ENCODE results near the gene TMEM117.
A peak's percentile ranks its signal among the peaks of the same experiment; 100 is the strongest.
"Not testable (repeated sequence)": the region's sequence is repeated elsewhere in the genome, so short reads cannot be mapped to it uniquely, and the experiment has no call there.

The TMEM117 gene

GRCh38 chr12:43858096-43858495 is 22.2 kb downstream of the TMEM117 start:
- Mint-ChIP-seq H3K27me3 (no peaks in the 10 kb centered on the region), H3K4me1 (peaks cover 0 to 2% of the 10 kb centered on the region in 2 donors), H3K9me3 (no peaks in the 10 kb centered on the region), H3K36me3 (no peaks in the 10 kb centered on the region), H3K4me3 (no peak overlapping the region), H3K27ac (no peak overlapping the region)
- DNase-seq (no peak), ATAC-seq (replicated peaks) (no peak)

- H3K27ac Mint-ChIP-seq, result no peak overlapping the region
- DNase-seq, result no peak
- peaks cover 0 to 2% of the 10 kb centered on the region in 2 donors for H3K4me1 Mint-ChIP-seq
- no peak for ATAC-seq (replicated peaks)
- no peaks in the 10 kb centered on the region for H3K9me3 Mint-ChIP-seq
- H3K36me3 Mint-ChIP-seq, result no peaks in the 10 kb centered on the region
- H3K27me3 Mint-ChIP-seq, result no peaks in the 10 kb centered on the region
- H3K4me3 Mint-ChIP-seq, result no peak overlapping the region
Measured at GRCh38 chr12:43858991-43859390, 23.1 kb downstream of the TMEM117 start.

- DNase-seq, result no peak
- no peaks in the 10 kb centered on the region for H3K36me3 Mint-ChIP-seq
- H3K4me1 Mint-ChIP-seq, result peaks cover 0 to 2% of the 10 kb centered on the region in 2 donors
- H3K9me3 Mint-ChIP-seq, result no peaks in the 10 kb centered on the region
- no peak overlapping the region for H3K4me3 Mint-ChIP-seq
- no peaks in the 10 kb centered on the region for H3K27me3 Mint-ChIP-seq
- no peak overlapping the region for H3K27ac Mint-ChIP-seq
- ATAC-seq (replicated peaks), result no peak
Measured at GRCh38 chr12:43861015-43861839, 25.3 kb downstream of the TMEM117 start.

GRCh38 chr12:43861840-43862150 is 25.9 kb downstream of the TMEM117 start:
- H3K36me3 Mint-ChIP-seq, result no peaks in the 10 kb centered on the region
- ATAC-seq (replicated peaks) (no peak), DNase-seq (no peak)
- no peaks in the 10 kb centered on the region for H3K27me3 Mint-ChIP-seq
- H3K9me3 Mint-ChIP-seq, result no peaks in the 10 kb centered on the region
- H3K27ac Mint-ChIP-seq, result no peak overlapping the region
- peaks cover 0 to 2% of the 10 kb centered on the region in 2 donors for H3K4me1 Mint-ChIP-seq
- H3K4me3 Mint-ChIP-seq, result no peak overlapping the region

GRCh38 chr12:43863770-43864366 is 28.0 kb downstream of the TMEM117 start:
- H3K27ac Mint-ChIP-seq, result no peak overlapping the region
- H3K9me3 Mint-ChIP-seq, result no peaks in the 10 kb centered on the region
- no peak overlapping the region for H3K4me3 Mint-ChIP-seq
- ATAC-seq (replicated peaks) (no peak), DNase-seq (no peak)
- peaks cover 0 to 2% of the 10 kb centered on the region in 2 donors for H3K4me1 Mint-ChIP-seq
- no peaks in the 10 kb centered on the region for H3K27me3 Mint-ChIP-seq
- no peaks in the 10 kb centered on the region for H3K36me3 Mint-ChIP-seq

- ATAC-seq (replicated peaks); H3K4me3 Mint-ChIP-seq: not testable (repeated sequence)
Measured at GRCh38 chr12:43864557-43864956, 28.7 kb downstream of the TMEM117 start.

GRCh38 chr12:43869184-43869583 is 33.3 kb downstream of the TMEM117 start:
- Mint-ChIP-seq H3K27me3 (no peaks in the 10 kb centered on the region), H3K4me3 (no peak overlapping the region), H3K4me1 (peaks cover 0 to 10% of the 10 kb centered on the region in 2 donors), H3K9me3 (no peaks in the 10 kb centered on the region), H3K27ac (no peak overlapping the region), H3K36me3 (no peaks in the 10 kb centered on the region)
- DNase-seq, result no peak
- no peak for ATAC-seq (replicated peaks)

More at GRCh38 chr12:43864557-43864956, 28.7 kb downstream of the TMEM117 start:
- H3K27me3 Mint-ChIP-seq, H3K27ac Mint-ChIP-seq, DNase-seq, H3K4me1 Mint-ChIP-seq, H3K9me3 Mint-ChIP-seq, H3K36me3 Mint-ChIP-seq: not testable (repeated sequence)

GRCh38 chr12:43869765-43870164 is 33.9 kb downstream of the TMEM117 start:
- peak overlapping the region; percentile 37 for H3K27ac Mint-ChIP-seq
- H3K36me3 Mint-ChIP-seq; H3K27me3 Mint-ChIP-seq; DNase-seq; H3K4me3 Mint-ChIP-seq; ATAC-seq (replicated peaks); H3K9me3 Mint-ChIP-seq; H3K4me1 Mint-ChIP-seq: not testable (repeated sequence)

GRCh38 chr12:43871258-43871657 is 35.4 kb downstream of the TMEM117 start:
- not testable (repeated sequence) for H3K4me1 Mint-ChIP-seq; H3K27ac Mint-ChIP-seq; H3K9me3 Mint-ChIP-seq; H3K27me3 Mint-ChIP-seq; H3K36me3 Mint-ChIP-seq; DNase-seq; H3K4me3 Mint-ChIP-seq; ATAC-seq (replicated peaks)

GRCh38 chr12:43872396-43872795 is 36.5 kb downstream of the TMEM117 start:
- peaks cover 0 to 2% of the 10 kb centered on the region in 2 donors for H3K36me3 Mint-ChIP-seq
- no peak for DNase-seq
- peaks cover 2 to 10% of the 10 kb centered on the region in 2 donors for H3K4me1 Mint-ChIP-seq
- H3K27me3 Mint-ChIP-seq, result no peaks in the 10 kb centered on the region
- ATAC-seq (replicated peaks), result no peak
- H3K27ac Mint-ChIP-seq, result no peak overlapping the region
- H3K9me3 Mint-ChIP-seq, result no peaks in the 10 kb centered on the region
- H3K4me3 Mint-ChIP-seq, result no peak overlapping the region

- Mint-ChIP-seq H3K4me3 (no peak overlapping the region), H3K9me3 (no peaks in the 10 kb centered on the region), H3K36me3 (peaks cover 0 to 2% of the 10 kb centered on the region in 2 donors), H3K27ac (no peak overlapping the region), H3K27me3 (no peaks in the 10 kb centered on the region), H3K4me1 (peaks cover 0 to 2% of the 10 kb centered on the region in 2 donors)
- no peak for DNase-seq
- no peak for ATAC-seq (replicated peaks)
Measured at GRCh38 chr12:43878050-43878449, 42.2 kb downstream of the TMEM117 start.

- H3K9me3 Mint-ChIP-seq, result no peaks in the 10 kb centered on the region
- DNase-seq (no peak), ATAC-seq (replicated peaks) (no peak)
- H3K36me3 Mint-ChIP-seq, result peaks cover 0 to 2% of the 10 kb centered on the region in 2 donors
- no peak overlapping the region for H3K27ac Mint-ChIP-seq
- H3K4me3 Mint-ChIP-seq, result no peak overlapping the region
- peaks cover 0 to 2% of the 10 kb centered on the region in 2 donors for H3K4me1 Mint-ChIP-seq
- no peaks in the 10 kb centered on the region for H3K27me3 Mint-ChIP-seq
Measured at GRCh38 chr12:43880547-43880946, 44.7 kb downstream of the TMEM117 start.

- Mint-ChIP-seq H3K9me3 (no peaks in the 10 kb centered on the region), H3K36me3 (no peaks in the 10 kb centered on the region), H3K4me1 (no peaks in the 10 kb centered on the region), H3K4me3 (no peak overlapping the region), H3K27me3 (no peaks in the 10 kb centered on the region), H3K27ac (no peak overlapping the region)
- no peak for DNase-seq
- peak; percentile 76 to 81 for ATAC-seq (replicated peaks)
Measured at GRCh38 chr12:43882578-43883178, 46.8 kb downstream of the TMEM117 start.

GRCh38 chr12:43883311-43883710 is 47.4 kb downstream of the TMEM117 start:
- Mint-ChIP-seq H3K9me3 (no peaks in the 10 kb centered on the region), H3K4me3 (no peak overlapping the region), H3K27ac (no peak overlapping the region), H3K27me3 (no peaks in the 10 kb centered on the region), H3K4me1 (no peaks in the 10 kb centered on the region), H3K36me3 (no peaks in the 10 kb centered on the region)
- ATAC-seq (replicated peaks) (no peak), DNase-seq (no peak)

GRCh38 chr12:43883748-43884147 is 47.9 kb downstream of the TMEM117 start:
- Mint-ChIP-seq H3K4me1 (no peaks in the 10 kb centered on the region), H3K27ac (peak overlapping the region; percentile 44), H3K9me3 (no peaks in the 10 kb centered on the region), H3K4me3 (no peak overlapping the region), H3K27me3 (no peaks in the 10 kb centered on the region), H3K36me3 (no peaks in the 10 kb centered on the region)
- ATAC-seq (replicated peaks) (no peak), DNase-seq (no peak)
